NCI-H460 (cell line): Measurements from ENCODE around the gene COL26A1. TPM values are rescaled to one million over a fixed set of nuclear protein-coding genes. Genes with fewer than 3 reads are reported as not detected.
A peak's percentile ranks its signal among the peaks of the same experiment; 100 is the strongest.
"Not testable (repeated sequence)": the region's sequence is repeated elsewhere in the genome, so short reads cannot be mapped to it uniquely, and the experiment has no call there.

ENCODE experiments used
- DNase-seq: peaks from one replicate; pipeline ENCODE4 v3.0.0-alpha.2; 2016; ENCODE audit warnings: low read depth; ENCODE audit errors: extremely low read depth
- total RNA-seq: library from RNA; depleted of rRNA; stranded (reverse); fragments of >200 nt; shearing (Covaris generic); gene quantifications from 2 replicates; pipeline ENCODE4 v1.2.3, GENCODE V29; 2014

Gene COL26A1
- total RNA-seq, 1 experiment from 2014 or later, result 0.25 TPM

- no peak for DNase-seq
Measured at GRCh38 chr7:101436221-101436735, 73.6 kb downstream of the COL26A1 start.

GRCh38 chr7:101436857-101437576 lies 74.3 kb downstream of the COL26A1 start:
- peak; percentile 31 for DNase-seq

- no peak for DNase-seq
Measured at GRCh38 chr7:101441890-101442289, 79.2 kb downstream of the COL26A1 start.

GRCh38 chr7:101442426-101443070 lies 79.9 kb downstream of the COL26A1 start:
- DNase-seq, result no peak

GRCh38 chr7:101450064-101450463 lies 87.4 kb downstream of the COL26A1 start:
- no peak for DNase-seq

- DNase-seq, result no peak
Measured at GRCh38 chr7:101453617-101454016, 90.9 kb downstream of the COL26A1 start.

- no peak for DNase-seq
Measured at GRCh38 chr7:101457001-101457750, 94.5 kb downstream of the COL26A1 start.

- no peak for DNase-seq
Measured at GRCh38 chr7:101465131-101465530, 102.5 kb downstream of the COL26A1 start.

GRCh38 chr7:101465576-101466196 lies 103.0 kb downstream of the COL26A1 start:
- no peak for DNase-seq

- no peak for DNase-seq
Measured at GRCh38 chr7:101466871-101467270, 104.2 kb downstream of the COL26A1 start.

- no peak for DNase-seq
Measured at GRCh38 chr7:101468546-101469275, 106.0 kb downstream of the COL26A1 start.

GRCh38 chr7:101470668-101471487 lies 108.2 kb downstream of the COL26A1 start:
- no peak for DNase-seq

- no peak for DNase-seq
Measured at GRCh38 chr7:101474178-101474577, 111.5 kb downstream of the COL26A1 start.

- not testable (repeated sequence) for DNase-seq
Measured at GRCh38 chr7:101475691-101476090, 113.0 kb downstream of the COL26A1 start.

- no peak for DNase-seq
Measured at GRCh38 chr7:101479217-101479616, 116.5 kb downstream of the COL26A1 start.

GRCh38 chr7:101486056-101486432 lies 123.4 kb downstream of the COL26A1 start:
- not testable (repeated sequence) for DNase-seq

GRCh38 chr7:101486433-101487104 lies 123.9 kb downstream of the COL26A1 start:
- no peak for DNase-seq

GRCh38 chr7:101487105-101487458 lies 124.4 kb downstream of the COL26A1 start:
- no peak for DNase-seq

GRCh38 chr7:101487753-101488152 lies 125.1 kb downstream of the COL26A1 start:
- no peak for DNase-seq
